ENCODE results near the gene TRIM45. TPM values are rescaled to one million over a fixed set of nuclear protein-coding genes. Genes with fewer than 3 reads are reported as not detected.

TRIM45 gene
- total and polyA plus RNA-seq, 2 of the 4 experiments (the other 2 are of a cell fraction): 2.0 to 5.1 TPM

GRCh38 chr1:117128323-117129079 is 7.0 kb upstream of the TRIM45 start:
- H3K27me3 ChIP-seq (ENCODE audit: control insufficient read depth, insufficient read depth, low read length): peaks cover 3% of the 10 kb centered on the region
- H3K4me1 ChIP-seq (ENCODE audit: control insufficient read depth, insufficient read depth, low read length): 0 out of 2 replicates have a peak, but pooled peaks cover 2% of the 10 kb centered on the region
- H3K18ac ChIP-seq (ENCODE audit: low read depth, low read length): no peak overlapping the region
- no peaks in the 10 kb centered on the region for H4K20me1 ChIP-seq (ENCODE audit: insufficient read depth, low read length)
- peak overlapping the region; percentile 42; the same call in 1 of the 2 replicates for H3K14ac ChIP-seq (replicated peaks; ENCODE audit: low read depth, low read length)
- no peak overlapping the region for H2BK120ac ChIP-seq (ENCODE audit: low read depth, low read length)
- in situ Hi-C loops (cut with MboI; ENCODE audit: low sequenced_read_pairs): loop anchor here (10.0 kb wide), 1 partner anchor 54 kb away; no protein-coding TSS in a partner anchor
- H3K4me2 ChIP-seq (ENCODE audit: low read depth, low read length): peak overlapping the region; percentile 23; the same call in 1 of the 2 replicates
- H2BK20ac ChIP-seq (ENCODE audit: low read depth, low read length): 0 out of 2 replicates have a peak overlapping the region, but pooled peaks have one; percentile 18
- POLR2A ChIA-PET (ENCODE audit: unreplicated experiment): no interaction called here
- peak overlapping the region; percentile 12; the same call in 1 of the 2 replicates for H3K9ac ChIP-seq (ENCODE audit: low read depth, low read length)
- no peak overlapping the region for H2BK5ac ChIP-seq (ENCODE audit: low read depth, low read length, poor library complexity, severe bottlenecking)
- WGBS, 2 experiments (ENCODE audit: extremely low coverage in 2 of 2, insufficient read length in 1 of 2): no CpG with 5 or more reads among the region's 5 CpGs
- no peaks in the 10 kb centered on the region for H3K36me3 ChIP-seq (ENCODE audit: control insufficient read depth, insufficient read depth, low read length)
- H3K4ac ChIP-seq (ENCODE audit: low read depth, low read length): peak overlapping the region; percentile 15; the same call in 1 of the 2 replicates
- H3K23ac ChIP-seq (ENCODE audit: low read depth, low read length): no peak overlapping the region
- peak overlapping the region in 1 of 2 experiments; percentile 67; a peak in 2 of 4 replicates for H4K8ac ChIP-seq (ENCODE audit: low read depth in 2 of 2, low read length in 2 of 2)
- H4K5ac ChIP-seq (ENCODE audit: low read depth, low read length): peak overlapping the region; percentile 45; the same call in 1 of the 2 replicates
- H2AFZ ChIP-seq (replicated peaks; ENCODE audit: low read length, poor library complexity): no peak overlapping the region
- ATAC-seq (ENCODE audit: low read depth) (peak; percentile 84), DNase-seq (peak; percentile 69)
- H3K4me3 ChIP-seq (ENCODE audit: insufficient read depth, low read depth, low read length): no peak overlapping the region
- no peak overlapping the region for H2BK15ac ChIP-seq (ENCODE audit: low read depth, low read length)
- H3K9me3 ChIP-seq (ENCODE audit: control insufficient read depth, insufficient read depth, low read length): no peaks in the 10 kb centered on the region
- no peaks in the 10 kb centered on the region; the same call in 1 of the 2 replicates for H3K9me1 ChIP-seq (ENCODE audit: insufficient read depth, low read length)
- H3K79me1 ChIP-seq (ENCODE audit: low read depth in 1 of 2, low read length in 2 of 2): no peaks in the 10 kb centered on the region
- H3K56ac ChIP-seq (ENCODE audit: extremely low read depth, insufficient read depth, low read length): no peak overlapping the region
- H3K27ac ChIP-seq (ENCODE audit: insufficient read depth, low read length): no peak overlapping the region
- CTCF ChIA-PET: interaction anchor here (0.6 to 2.2 kb wide), 20 partner anchors 8 to 479 kb away, joined by 3 to 43 read pairs (median 5); no protein-coding TSS in a partner anchor
- intact Hi-C loops (cut with micrococcal nuclease): loop anchor here (1.0 to 5.0 kb wide), 3 partner anchors 60 to 629 kb away; no protein-coding TSS in a partner anchor
- H2AK9ac ChIP-seq (replicated peaks; ENCODE audit: low read depth, low read length, poor library complexity): no peak overlapping the region
- no peak overlapping the region for H4K91ac ChIP-seq (ENCODE audit: insufficient read depth, low read depth, low read length)
- H2AK5ac ChIP-seq (ENCODE audit: low read depth, low read length): no peak overlapping the region
- no TSS peak for BruUV-seq (replicated peaks)
- dilution Hi-C loops (cut with HindIII; ENCODE audit: low sequenced_read_pairs, unreplicated experiment): no loop called here
- TF ChIP-seq FOS (IDR thresholded peaks at IDR 0.05; ENCODE audit: low read depth, low read length): no peak
- no peak for TF ChIP-seq CEBPB (IDR thresholded peaks at IDR 0.05; ENCODE audit: low read depth, low read length)
- TF ChIP-seq RAD21 (IDR thresholded peaks at IDR 0.05; ENCODE audit: low read length): peak; percentile 67
- no peak for TF ChIP-seq ELK1 (IDR thresholded peaks at IDR 0.05; ENCODE audit: borderline replicate concordance, low read depth, low read length)
- TF ChIP-seq NFE2L2 (IDR thresholded peaks at IDR 0.05; ENCODE audit: low read depth, low read length): no peak
- no peak for TF ChIP-seq MAFK (IDR thresholded peaks at IDR 0.05; ENCODE audit: low read depth, low read length)
- TF ChIP-seq RFX5 (IDR thresholded peaks at IDR 0.05; ENCODE audit: low read depth, low read length): no peak
- TF ChIP-seq, protein P1, sequence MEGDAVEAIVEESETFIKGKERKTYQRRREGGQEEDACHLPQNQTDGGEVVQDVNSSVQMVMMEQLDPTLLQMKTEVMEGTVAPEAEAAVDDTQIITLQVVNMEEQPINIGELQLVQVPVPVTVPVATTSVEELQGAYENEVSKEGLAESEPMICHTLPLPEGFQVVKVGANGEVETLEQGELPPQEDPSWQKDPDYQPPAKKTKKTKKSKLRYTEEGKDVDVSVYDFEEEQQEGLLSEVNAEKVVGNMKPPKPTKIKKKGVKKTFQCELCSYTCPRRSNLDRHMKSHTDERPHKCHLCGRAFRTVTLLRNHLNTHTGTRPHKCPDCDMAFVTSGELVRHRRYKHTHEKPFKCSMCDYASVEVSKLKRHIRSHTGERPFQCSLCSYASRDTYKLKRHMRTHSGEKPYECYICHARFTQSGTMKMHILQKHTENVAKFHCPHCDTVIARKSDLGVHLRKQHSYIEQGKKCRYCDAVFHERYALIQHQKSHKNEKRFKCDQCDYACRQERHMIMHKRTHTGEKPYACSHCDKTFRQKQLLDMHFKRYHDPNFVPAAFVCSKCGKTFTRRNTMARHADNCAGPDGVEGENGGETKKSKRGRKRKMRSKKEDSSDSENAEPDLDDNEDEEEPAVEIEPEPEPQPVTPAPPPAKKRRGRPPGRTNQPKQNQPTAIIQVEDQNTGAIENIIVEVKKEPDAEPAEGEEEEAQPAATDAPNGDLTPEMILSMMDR (conservative IDR thresholded peaks at IDR 0.05; ENCODE audit: low read depth, low read length): peak; percentile 67
- no peak for TF ChIP-seq MAZ (IDR thresholded peaks at IDR 0.05; ENCODE audit: borderline replicate concordance, low read depth, low read length)
- peak; percentile 73 for TF ChIP-seq SMC3 (IDR thresholded peaks at IDR 0.05; ENCODE audit: low read depth, low read length)
- TF ChIP-seq USF2 (IDR thresholded peaks at IDR 0.05; ENCODE audit: low read depth, low read length): no peak
- no peak for TF ChIP-seq POLR2A (IDR thresholded peaks at IDR 0.05; ENCODE audit: low read depth, low read length)
- TF ChIP-seq MXI1 (IDR thresholded peaks at IDR 0.05; ENCODE audit: borderline replicate concordance, low read depth, low read length): no peak
- no peak for TF ChIP-seq CHD1 (IDR thresholded peaks at IDR 0.05; ENCODE audit: low read depth, low read length)

All from IMR-90 (cell line).